ENCODE results near the gene DNAJB5.

Gene DNAJB5

DNA sequence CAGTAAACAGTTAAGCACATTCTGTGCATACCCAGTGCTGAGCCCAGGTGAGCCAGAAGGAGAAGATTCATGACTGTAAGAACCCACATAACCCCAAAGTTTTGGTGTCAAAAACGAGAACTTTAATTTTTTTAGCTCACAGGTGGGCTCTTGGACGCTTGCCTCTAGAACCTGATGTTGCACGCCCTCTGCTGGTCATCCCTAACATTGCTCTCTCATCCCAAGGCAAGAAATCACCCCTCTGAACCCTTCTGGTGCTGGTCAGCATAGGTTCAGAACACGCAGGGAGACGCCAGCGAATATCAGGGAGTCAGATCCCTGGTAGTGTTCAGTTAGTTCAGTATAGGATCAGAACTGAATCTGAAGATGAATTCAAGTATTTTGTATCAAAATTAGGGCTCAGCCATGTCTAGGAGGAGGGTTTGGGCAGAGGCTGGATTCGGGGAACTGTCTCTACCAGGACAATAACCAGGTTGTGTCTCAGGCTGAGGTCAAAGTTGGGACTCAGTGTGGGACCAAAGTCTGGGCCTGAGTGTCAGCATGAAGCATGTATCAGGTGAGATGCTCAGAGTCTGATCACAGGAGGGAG is 4.1 kb upstream of the DNAJB5 start:
- peak; percentile 80 to 81 for DNase-seq

DNA sequence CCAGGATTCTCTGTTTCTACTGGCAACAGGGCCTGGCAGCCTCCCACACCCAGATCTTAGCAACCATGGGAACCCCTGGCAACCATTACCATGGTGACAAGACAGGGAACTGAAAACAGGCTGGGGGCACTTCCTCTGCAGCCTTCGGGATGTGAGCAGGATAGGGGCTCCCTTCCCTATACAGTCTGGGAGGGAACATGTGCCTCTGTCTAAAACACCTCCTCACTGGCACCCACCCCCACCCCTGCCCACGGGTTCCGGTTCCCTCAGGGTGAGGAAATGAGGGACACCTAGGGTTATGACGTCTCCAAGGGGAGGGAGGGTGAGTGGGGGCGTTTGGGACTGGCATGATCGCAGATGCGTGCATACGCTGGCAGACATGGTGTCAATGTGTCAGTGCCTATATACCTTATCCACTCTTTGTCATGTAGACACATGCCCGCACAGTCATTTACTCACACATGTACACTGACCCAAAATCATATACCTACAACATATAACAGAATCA is 3.0 kb upstream of the DNAJB5 start:
- peak; percentile 58 to 64 for DNase-seq

DNA sequence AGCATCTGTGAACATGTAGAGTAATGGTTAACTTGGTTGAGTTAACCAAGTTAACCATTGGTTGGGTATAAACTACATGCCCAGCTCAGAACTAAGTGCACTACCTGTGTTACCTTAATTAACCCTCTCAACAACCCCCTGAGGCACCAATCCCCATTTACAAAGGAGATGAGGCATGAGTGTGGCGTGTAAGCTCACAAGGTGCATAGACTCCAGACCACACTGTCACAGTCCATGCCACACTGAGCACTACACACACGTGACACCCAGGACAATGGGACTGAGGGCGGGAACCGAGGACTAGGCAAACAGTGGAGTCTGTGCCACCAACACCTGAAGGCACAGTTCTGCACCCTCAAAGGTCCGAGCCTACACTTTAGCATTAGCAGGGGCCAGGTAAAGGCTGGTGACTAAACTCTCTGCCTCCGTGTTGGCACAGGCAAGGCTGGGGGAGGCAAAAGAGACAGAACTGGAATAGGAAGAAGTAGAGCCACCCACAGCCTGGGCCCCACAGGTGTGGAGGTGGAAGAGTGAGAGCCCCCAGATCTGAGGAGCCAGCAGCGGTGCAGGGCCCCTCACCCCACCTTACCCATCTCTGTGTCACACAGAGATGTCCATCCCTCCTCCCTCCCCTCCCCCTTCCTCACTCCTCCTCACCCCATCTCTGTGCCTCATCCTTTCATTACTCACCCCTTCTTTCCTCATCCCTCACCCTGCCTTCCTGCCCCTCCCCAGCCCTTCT is 2.2 kb upstream of the DNAJB5 start:
- DNase-seq, result peak in 1 of 2 experiments; percentile 40

DNA sequence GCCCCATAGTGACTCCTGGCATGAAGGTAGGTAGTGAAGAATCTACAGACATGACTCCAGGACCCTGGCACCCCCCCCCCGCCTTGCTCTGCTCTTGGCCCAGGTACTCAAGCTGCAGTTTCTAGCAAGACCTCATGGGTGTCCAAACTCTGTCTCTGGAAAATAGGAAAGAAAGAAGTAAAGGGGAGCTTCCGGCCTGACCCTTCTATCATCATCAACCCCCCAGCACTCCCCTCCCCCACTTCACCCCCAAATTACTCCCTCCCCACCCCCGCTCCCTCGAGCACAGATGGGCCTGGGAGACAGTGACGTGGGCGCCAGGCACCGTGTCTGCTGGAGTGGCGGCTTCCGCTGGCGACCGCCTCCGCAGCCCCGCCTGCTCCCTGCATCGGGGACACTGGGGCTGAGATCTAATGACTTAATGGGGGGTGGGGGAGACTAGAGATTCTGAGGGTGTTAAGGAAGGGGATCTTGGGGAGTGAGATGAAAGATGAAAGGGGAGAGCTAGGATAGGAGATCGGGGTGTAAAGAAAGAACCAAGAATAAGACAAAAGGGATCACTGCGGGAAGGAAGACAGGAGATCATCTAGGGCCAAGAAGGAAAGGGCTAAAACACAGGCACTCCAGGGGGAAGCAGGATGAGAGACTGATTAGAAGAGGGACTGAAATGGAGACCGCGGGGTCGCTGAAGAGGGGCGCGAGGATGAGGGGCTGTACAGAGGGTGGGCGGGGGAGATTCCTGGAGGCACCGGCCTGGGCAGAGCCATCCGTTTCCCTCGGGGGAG is 1.1 kb upstream of the DNAJB5 start:
- DNase-seq, result peak; percentile 60 to 65

DNA sequence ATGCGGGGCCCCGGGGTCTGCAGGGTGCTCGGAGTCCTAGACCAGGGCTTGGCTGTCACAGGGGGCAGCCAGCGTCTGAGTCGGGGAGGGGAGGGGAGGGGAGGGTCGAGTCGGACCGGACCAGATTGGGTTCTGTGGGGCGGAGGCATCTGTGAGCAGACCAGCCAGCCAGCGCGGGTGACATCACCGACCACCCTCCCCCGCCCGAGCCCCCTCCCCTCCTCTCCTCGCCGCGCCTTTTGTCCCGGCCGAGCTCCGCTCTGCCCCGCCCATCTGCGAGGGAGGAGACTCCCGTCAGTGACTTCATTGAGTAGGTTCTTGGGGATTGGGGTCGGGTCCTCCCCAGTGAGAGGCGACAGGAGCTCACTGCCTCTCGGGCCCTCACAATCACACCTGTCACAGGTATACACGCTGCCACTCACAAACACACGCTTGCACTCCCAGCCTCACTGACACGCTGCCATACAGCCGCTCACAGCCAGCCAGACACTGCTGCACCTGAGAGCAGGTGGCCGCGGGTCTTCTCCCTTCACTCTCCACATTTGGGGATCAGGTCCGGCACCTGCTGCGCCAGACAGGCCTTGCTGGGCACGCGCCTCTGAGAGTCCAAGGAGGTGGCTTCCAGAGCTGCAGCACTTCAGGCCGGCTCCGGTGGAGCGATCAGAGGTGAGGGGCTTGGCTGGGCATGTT is 546 bp downstream of the DNAJB5 start:
- peak; percentile 53 to 58 for DNase-seq

DNA sequence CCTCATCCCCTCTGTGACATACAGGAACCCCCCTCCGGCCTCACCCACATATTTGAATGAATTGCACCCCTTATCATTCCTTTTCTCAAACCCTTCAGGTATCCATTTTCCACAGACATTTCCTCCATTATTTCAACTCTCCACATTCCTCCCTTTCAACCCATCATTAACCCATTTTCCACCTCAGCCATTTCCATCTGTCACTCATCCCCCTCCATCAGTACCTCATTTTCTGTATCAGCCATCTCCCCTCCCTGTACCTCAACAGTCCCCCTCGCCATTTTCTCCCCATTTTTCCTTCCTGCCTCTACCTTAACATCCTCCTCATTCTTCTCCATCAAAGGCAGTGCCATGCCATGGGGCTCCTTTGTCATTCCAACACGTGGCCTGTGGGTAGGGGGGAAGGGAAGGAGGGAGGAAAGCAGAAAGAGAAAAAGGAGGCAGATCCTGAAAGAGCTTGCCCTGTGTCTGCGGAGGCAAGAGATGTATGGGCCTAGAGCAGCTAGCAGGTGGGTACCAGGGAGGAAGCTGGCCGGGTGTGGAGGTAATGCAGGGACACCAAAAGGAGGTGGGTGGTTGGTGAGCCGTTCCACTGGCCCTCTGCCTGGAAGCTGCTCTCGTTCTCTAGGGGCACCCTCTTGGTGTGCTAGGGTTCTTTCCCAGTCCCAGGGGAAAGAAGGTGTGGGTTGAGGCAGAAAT is 1.5 kb downstream of the DNAJB5 start:
- no peak for DNase-seq

DNA sequence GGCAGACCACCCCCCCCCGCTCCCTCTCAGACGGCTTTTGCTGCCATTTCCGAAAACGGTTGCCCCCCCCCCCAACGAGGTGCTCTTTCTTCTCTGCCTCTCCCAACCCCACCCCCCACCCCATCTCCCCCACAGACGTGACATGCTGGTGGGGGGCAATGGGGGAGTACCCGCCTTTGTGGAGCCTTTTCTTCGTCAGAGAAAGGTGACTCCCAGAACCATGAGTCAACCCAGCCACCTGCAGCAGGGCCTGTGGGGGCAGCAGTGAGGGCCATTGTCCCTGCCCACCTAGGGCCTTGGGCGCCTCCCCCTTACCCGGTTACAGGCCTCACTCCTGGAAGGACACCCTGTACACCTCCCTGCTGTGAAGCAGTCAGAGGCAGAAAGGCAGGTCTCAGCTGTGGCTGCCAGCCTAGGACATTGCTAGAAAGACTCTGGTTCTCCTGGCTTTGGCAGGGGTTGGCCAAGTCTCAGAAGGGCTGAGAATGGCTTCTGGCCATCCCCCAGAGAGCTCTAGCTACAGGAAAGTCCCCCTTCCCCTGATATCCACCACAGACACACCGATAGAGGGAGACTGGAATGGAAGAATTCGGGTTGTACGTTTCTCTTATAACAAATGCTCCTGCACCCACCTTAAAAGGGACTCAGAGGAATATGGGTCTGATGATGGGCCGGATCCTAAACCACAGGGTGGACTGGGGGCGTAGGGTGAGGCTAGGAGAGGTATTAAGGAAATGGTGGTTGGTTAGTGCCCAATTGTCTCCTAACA is 2.2 kb downstream of the DNAJB5 start:
- DNase-seq, result peak; percentile 56 to 63

DNA sequence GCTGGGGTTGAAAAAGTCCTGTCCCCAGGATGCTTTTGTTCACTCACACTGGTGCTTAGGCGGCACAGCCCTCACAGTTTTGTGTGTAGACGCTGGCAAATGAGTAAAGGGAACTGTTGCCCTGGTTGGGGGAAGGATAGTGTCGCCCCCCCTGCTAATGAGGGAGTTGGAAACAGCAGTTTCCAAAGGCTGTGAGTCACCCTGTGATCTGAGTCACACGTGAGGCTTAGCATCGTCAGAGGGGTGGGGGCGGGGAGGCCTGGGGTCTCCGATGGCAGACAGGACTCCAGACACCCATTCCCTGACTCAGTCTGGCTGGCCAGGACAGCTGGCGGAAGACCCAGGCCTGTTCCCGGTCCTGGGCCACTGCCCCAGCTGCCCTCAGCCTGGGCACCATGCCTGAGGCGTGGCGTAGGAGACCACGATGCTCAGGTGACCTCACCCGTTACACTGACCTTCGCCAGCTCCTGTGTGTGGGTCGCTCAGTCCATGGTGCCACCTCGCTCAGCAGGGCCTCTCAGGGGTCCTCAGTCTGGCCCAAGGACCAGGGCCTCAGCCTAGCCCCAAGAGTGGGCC is 2.9 kb downstream of the DNAJB5 start:
- DNase-seq, result peak; percentile 72 to 79

DNA sequence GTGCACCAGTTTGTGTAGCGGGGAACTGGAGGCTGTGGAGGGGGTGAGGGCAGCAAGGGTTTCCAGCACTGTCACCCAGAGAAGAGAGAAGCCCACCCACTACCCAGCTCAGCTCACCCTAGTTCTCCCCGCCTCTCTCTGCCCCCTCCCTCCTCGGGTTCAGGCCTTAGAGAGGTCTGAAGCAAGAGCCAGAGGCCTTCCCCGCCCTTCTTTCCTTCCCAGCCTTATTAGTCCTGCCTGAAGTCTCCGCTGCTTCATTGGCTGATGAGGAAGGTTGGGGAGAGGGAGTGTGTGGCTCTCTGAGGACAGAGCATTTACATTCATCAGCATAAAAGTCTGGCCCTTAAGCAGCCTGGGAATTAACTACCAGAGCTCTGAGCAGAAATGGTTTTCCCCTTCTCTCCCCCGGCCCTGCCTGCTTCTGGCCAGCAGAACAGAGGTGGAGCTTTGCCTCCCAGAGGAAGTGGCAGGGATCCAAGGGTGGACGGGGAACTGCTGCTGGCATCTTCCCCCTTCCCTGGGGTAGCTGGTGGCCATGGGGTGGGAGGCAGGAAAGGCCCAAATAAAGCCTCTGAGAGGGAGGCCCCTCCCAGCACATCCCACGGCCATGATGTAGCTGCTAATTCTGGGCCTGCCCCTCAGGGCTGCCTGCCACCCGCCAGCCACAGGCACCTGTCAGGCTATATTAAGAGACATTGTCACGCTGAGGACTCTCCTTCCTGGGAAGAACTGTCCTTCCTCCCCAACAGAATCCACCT is 4.1 kb downstream of the DNAJB5 start:
- peak in 1 of 2 experiments; percentile 33 for DNase-seq

DNA sequence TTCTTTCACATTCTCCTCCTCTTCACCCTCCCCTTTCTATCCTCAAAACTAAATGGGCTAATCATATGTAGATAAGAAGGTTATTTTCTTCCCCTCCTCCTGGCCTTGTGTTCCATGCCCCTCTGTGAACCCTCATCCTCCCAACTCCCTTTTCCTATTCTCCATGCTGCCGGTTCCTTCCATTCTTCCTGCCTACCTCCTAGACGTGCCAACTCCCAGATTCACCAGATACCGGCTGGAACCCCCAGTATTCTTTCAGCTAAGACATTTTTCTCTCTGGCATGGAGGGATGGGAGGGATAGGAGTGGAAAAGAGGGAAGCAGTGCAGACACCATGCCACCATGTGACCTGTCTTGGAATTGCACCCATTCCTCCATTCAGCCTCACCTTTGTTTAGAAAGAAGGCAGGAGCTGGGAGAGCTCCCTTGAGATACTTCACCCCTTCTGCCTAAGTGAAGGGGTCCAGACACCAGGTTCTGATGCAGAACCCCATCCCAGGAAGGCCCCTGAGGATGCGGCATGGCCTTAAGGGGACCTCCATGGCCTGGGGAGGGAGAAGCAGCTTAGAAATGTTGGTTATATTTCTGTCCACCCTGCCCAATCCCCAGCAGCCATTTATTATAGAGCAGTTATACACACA is 4.8 kb downstream of the DNAJB5 start:
- no peak for DNase-seq

DNA sequence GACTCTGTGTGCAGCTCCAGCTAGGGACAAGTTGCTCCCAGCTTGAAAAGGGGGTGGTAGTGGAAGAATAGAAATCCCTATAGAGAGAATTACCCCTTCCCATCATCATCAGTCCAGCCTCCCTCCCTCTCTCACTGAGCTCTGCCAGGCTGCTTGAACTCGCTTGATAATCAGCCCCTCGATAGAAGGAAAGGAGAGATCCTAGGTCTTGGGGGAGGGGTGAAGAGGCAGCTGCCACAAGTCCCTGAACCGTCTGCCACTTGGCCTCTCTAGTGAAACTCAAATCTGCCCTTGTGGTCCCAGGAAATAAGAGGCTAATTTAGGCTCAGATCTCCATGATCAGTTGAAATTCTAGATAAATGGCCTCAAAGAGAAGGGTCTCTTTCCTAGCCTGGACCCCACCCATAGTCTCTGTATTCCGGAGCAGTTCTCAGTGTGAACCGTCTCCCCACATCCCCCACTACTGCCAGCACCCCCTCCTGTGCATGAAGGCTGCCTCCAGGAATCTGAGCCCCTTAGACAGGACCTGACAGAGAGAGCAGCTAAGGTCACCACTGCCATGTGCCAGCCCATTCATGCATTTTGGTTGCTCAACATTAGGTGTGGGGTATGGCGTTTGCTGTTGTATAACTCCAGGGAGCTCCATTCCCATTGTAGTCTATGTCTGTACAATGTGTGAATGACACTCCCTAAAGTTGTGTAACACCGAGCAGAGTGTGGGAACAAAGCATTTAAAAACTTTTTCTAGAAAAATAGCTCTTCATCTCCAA is 5.5 kb downstream of the DNAJB5 start:
- no peak for DNase-seq

DNA sequence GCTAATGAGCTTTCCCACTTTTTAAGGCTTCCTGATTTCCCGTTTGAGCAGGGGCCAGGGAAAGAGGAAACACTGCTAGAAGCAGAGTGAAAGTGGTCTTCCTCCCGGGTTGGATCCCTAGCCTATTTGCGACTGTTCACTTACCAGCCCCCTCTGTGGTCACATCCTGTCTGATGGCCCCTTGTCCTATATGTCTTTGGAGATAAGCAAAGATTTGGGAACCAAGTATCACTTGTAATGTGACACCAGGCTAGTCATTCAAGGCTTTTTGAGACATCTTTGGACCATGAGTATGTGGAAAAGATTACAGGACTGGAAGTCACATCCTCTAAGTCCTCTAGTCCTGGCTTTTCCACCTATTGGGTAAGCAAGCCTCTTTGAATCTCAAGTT is 6.1 kb downstream of the DNAJB5 start:
- no peak for DNase-seq

DNA sequence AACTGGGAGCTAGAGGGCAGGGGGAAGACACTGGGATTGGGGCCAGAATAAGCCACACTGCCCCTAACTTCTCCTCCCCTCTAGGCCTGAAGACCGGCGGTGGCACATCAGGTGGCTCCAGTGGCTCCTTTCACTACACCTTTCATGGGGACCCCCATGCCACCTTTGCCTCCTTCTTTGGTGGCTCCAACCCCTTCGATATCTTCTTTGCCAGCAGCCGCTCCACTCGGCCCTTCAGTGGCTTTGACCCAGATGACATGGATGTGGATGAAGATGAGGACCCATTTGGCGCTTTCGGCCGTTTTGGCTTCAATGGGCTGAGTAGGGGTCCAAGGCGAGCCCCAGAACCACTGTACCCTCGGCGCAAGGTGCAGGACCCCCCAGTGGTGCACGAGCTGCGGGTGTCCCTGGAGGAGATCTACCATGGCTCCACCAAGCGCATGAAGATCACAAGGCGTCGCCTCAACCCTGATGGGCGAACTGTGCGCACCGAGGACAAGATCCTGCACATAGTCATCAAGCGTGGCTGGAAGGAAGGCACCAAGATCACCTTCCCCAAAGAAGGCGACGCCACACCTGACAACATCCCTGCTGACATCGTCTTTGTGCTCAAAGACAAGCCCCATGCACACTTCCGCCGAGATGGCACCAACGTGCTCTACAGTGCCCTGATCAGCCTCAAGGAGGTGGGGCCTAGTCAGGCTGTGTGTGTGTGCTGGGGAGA is 6.8 kb downstream of the DNAJB5 start:
- DNase-seq, result no peak

DNA sequence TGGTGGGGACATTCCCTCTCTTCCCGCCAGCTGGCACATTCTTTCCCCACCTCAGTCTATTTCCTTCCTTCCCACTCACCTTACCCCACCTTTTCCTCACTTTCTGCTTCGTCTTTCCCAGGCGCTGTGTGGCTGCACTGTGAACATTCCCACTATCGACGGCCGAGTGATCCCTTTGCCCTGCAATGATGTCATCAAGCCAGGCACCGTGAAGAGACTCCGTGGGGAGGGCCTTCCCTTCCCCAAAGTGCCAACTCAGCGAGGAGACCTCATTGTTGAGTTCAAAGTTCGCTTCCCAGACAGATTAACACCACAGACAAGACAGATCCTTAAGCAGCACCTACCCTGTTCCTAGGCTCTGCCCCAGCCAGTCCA is 7.3 kb downstream of the DNAJB5 start:
- no peak for DNase-seq

DNA sequence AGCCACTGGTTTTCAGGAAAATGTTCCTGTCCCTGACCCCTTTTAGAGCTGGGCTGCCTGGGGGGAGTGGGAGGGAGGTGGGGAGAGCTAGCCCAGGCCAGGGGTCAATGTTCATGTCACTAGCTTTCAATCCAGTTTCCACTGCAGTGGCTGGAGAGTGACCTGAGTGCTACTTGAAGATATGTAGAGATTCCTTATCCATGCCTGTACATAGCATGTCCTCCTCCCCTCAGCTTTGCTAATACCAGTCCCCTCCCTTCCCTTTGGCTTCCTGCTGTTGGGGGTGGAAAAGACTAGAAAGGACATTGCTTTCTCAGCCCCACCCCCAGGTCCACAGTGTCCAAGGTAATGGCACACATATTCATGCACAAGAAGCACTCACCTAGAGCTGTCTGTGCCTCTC is 7.8 kb downstream of the DNAJB5 start:
- DNase-seq, result no peak

DNA sequence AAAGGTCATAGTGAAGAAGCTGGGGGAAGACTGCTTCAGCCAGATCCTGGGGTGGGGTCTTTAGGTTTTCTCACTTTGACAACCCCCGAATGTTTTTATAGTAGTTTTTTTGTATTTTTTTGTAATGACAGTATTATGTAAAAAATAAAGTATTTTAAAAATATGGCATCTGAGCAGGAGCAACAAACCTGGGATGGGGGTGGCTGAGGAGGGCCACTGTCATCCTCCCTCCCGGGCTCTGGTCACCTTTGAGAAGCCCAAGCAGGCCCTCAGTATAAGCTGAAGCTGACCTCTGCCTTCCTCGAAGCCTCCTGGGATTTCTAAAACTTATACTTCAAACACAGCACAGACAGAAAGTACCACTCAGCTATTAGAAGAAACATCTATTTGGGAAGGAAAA is 8.7 kb downstream of the DNAJB5 start:
- DNase-seq, result no peak

DNA sequence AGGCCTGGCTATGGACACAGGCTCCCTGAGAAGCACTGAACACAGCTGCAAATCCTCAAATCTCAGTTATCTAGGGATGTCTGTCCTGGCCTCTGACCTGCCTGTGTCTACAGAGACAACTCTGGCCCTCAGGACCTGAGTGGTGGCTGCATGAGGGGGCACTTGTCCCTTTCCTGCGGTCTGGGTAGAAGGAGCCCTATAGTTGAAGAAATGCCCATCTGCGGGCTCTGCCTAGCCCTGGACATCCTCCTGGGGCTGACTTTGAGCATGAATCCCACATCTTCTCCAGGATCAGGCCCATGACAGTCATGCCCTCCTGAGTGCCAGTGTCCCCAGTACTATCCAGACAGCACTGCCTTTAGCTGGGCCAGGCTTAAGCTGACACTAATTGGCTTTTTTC is 10.0 kb downstream of the DNAJB5 start:
- no peak for DNase-seq

DNA sequence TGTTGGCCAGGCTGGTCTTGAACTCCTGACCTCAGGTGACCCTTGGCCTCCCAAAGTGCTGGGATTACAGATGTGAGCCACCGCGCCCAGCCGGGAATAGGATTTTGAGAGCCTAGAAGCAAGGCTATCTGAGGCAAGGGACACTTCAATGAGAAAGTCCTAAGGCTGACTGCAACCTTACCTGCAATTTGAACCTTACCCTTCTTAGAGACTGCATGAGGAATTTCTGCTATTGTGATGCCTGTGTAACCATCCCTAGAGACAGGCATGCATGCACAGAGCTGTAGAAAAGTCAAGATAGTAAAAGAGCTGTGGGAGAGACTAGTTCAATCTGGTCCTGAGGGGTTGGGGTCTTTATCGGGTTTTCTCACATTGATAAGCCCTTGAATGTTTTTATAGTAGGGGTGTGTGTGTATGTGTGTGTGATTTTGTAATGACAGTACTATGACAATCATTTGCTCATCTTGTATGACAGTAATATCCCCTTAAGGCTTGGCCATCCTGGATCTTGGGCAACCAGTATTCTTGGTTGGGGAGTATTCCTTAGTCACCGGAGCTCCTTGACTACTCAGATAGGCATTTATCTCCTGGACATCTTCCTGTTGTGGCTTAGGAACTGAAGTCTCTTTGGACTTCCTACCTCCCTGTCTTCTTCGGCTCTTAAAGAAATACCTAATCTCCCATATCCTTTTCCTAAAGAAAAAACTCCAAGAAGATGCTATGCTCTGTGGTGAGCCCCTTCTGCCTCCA is 11.2 kb downstream of the DNAJB5 start:
- no peak for DNase-seq
